SK-N-SH (cell line): ENCODE results near the gene FAP. TPM values are rescaled to one million over a fixed set of nuclear protein-coding genes. Genes with fewer than 3 reads are reported as not detected.

ENCODE experiments used
- CTCF ChIA-PET: fragments of 300-600, 350-600 bp; formaldehyde crosslinking; extraction: SDS; loops from one replicate; lab custom pipeline; 2021; lab: Yijun Ruan, JAX
- POLR2A ChIA-PET: fragments of 350-600 bp; sonication (Branson Sonifier 250); formaldehyde crosslinking; extraction: SDS; loops from one replicate; lab custom pipeline; 2020; ENCODE audit warnings: antibody characterized with exemption, inconsistent platforms; lab: Yijun Ruan, JAX
- DNase-seq: peaks from one replicate; pipeline ENCODE4 v3.0.0; 2012
- H2AFZ ChIP-seq: fragments of 200-600 bp; sonication (generic); 2 replicates; pipeline ENCODE4 v1.8.1; 2016; ENCODE audit warnings: antibody characterized with exemption, mild to moderate bottlenecking, low read depth
- H3F3A ChIP-seq: fragments of 200-600 bp; sonication (generic); replicated peaks from 2 replicates; pipeline ENCODE3; 2016; ENCODE audit warnings: antibody characterized with exemption, mild to moderate bottlenecking; ENCODE audit not compliant: insufficient read depth
- H3K27ac ChIP-seq, 2 experiments: fragments of 200-500 bp in 1 of 2; fragments of 200-600 bp in 1 of 2; sonication (Bioruptor generic) in 1 of 2; sonication (generic), shearing (Covaris generic) in 1 of 2; 2 replicates each; pipeline versions ENCODE4 v1.5.1 to v1.6.1; 2014 to 2016; ENCODE audit warnings: low read depth in 2 of 2, inconsistent platforms in 1 of 2, low read length in 1 of 2, mild to moderate bottlenecking in 1 of 2, mixed read lengths in 1 of 2
- H3K27me3 ChIP-seq: fragments of 200-600 bp; sonication (generic), shearing (Covaris generic); 2 replicates; pipeline ENCODE4 v1.6.1; 2016; ENCODE audit warnings: mixed run types; ENCODE audit not compliant: insufficient read depth
- H3K36me3 ChIP-seq, 2 experiments: fragments of 200-500 bp in 1 of 2; fragments of 200-600 bp in 1 of 2; sonication (Bioruptor generic) in 1 of 2; sonication (generic) in 1 of 2; replicated peaks in 1 of 2; 2 replicates each; pipeline versions ENCODE3 to v1.5.1; 2014 to 2016; ENCODE audit warnings: low read length in 1 of 2, mild to moderate bottlenecking in 1 of 2; ENCODE audit not compliant: insufficient read depth in 2 of 2, control insufficient read depth in 1 of 2
- H3K4me1 ChIP-seq, 2 experiments: fragments of 200-500 bp in 1 of 2; fragments of 200-600 bp in 1 of 2; sonication (Bioruptor generic) in 1 of 2; sonication (generic), shearing (Covaris generic) in 1 of 2; 2 replicates each; pipeline versions ENCODE4 v1.5.1 to v1.6.1; 2014 to 2016; ENCODE audit warnings: low read depth in 1 of 2, low read length in 1 of 2, mixed run types in 1 of 2; ENCODE audit not compliant: insufficient read depth in 2 of 2, control insufficient read depth in 1 of 2
- H3K4me2 ChIP-seq: fragments of 200-600 bp; sonication (generic), shearing (Covaris generic); 2 replicates; pipeline ENCODE4 v1.6.1; 2017; ENCODE audit warnings: mixed run types
- H3K4me3 ChIP-seq, 2 experiments: fragments of 200-500 bp in 1 of 2; fragments of 200-600 bp in 1 of 2; sonication (Bioruptor generic) in 1 of 2; sonication (generic), shearing (Covaris generic) in 1 of 2; 2 replicates each; pipeline versions ENCODE4 v1.5.1 to v1.8.1; 2014 to 2016; ENCODE audit warnings: low read depth in 2 of 2, inconsistent platforms in 1 of 2, low read length in 1 of 2, mild to moderate bottlenecking in 1 of 2, mixed read lengths in 1 of 2, moderate library complexity in 1 of 2
- H3K79me2 ChIP-seq: fragments of 200-600 bp; sonication (generic); 2 replicates; pipeline ENCODE4 v1.8.1; 2017; ENCODE audit warnings: mild to moderate bottlenecking; ENCODE audit not compliant: insufficient read depth
- H3K9ac ChIP-seq: fragments of 200-600 bp; sonication (generic); 2 replicates; pipeline ENCODE4 v1.6.1; 2017; ENCODE audit warnings: mixed run types
- H3K9me2 ChIP-seq: fragments of 200-600 bp; sonication (generic); 2 replicates; pipeline ENCODE4 v1.6.1; 2017; ENCODE audit warnings: mixed run types
- H3K9me3 ChIP-seq: fragments of 200-600 bp; sonication (generic); 2 replicates; pipeline ENCODE4 v1.6.1; 2017; ENCODE audit warnings: mixed run types, mild to moderate bottlenecking, moderate library complexity
- H4K20me1 ChIP-seq: fragments of 200-600 bp; sonication (generic); 2 replicates; pipeline ENCODE4 v1.6.1; 2017; ENCODE audit warnings: mild to moderate bottlenecking, mixed run types; ENCODE audit not compliant: insufficient read depth
- CHD2 ChIP-seq: fragments of 150-350 bp; IDR thresholded peaks from 2 replicates; pipeline ENCODE4 v1.6.1; 2018; ENCODE audit warnings: low read length; ENCODE audit not compliant: partially characterized antibody
- CTCF ChIP-seq: fragments of 200-600 bp; sonication (generic); IDR thresholded peaks from 2 replicates; pipeline ENCODE4 v1.6.1; 2017; ENCODE audit warnings: antibody characterized with exemption, mild to moderate bottlenecking, moderate library complexity
- ELF1 ChIP-seq: IDR thresholded peaks from 2 replicates; pipeline ENCODE4 v1.4.0; 2012
- FOSL2 ChIP-seq: IDR thresholded peaks from 2 replicates; pipeline ENCODE4 v1.4.0; 2012; ENCODE audit warnings: low read depth, mild to moderate bottlenecking, moderate library complexity, borderline replicate concordance
- FOXJ3 ChIP-seq: sonication (generic); formaldehyde crosslinking; IDR thresholded peaks from 2 replicates; pipeline ENCODE4 v1.5.1; 2020; ENCODE audit warnings: mild to moderate bottlenecking, missing genetic modification reagents
- FOXM1 ChIP-seq: IDR thresholded peaks from 2 replicates; pipeline ENCODE4 v1.4.0; 2012; ENCODE audit warnings: low read depth, mild to moderate bottlenecking
- GABPA ChIP-seq: IDR thresholded peaks from 2 replicates; pipeline ENCODE4 v1.4.0; 2012; ENCODE audit warnings: low read depth, mild to moderate bottlenecking
- GATA2 ChIP-seq: sonication (generic); formaldehyde crosslinking; IDR thresholded peaks from 2 replicates; pipeline ENCODE4 v1.5.0; 2020; ENCODE audit warnings: mild to moderate bottlenecking, missing genetic modification reagents
- MAX ChIP-seq: IDR thresholded peaks from 2 replicates; pipeline ENCODE4 v1.4.0; 2012; ENCODE audit warnings: low read depth
- MEF2A ChIP-seq: IDR thresholded peaks from 2 replicates; pipeline ENCODE4 v1.4.0; 2012; ENCODE audit warnings: low read depth, borderline replicate concordance
- MXI1 ChIP-seq: IDR thresholded peaks from 2 replicates; pipeline ENCODE4 v1.6.1; 2012; ENCODE audit warnings: mild to moderate bottlenecking, low read depth, low read length, improper control_type of control experiment
- POLR2AphosphoS5 ChIP-seq: IDR thresholded peaks from 2 replicates; pipeline ENCODE4 v1.6.1; 2012; ENCODE audit warnings: low read depth, low read length
- RFX5 ChIP-seq: IDR thresholded peaks from 2 replicates; pipeline ENCODE4 v1.6.1; 2012; ENCODE audit warnings: mild to moderate bottlenecking, improper control_type of control experiment, low read length
- SIN3A ChIP-seq: IDR thresholded peaks from 2 replicates; pipeline ENCODE4 v1.6.1; 2012; ENCODE audit warnings: low read depth, mild to moderate bottlenecking, low read length, moderate library complexity, borderline replicate concordance
- TEAD4 ChIP-seq: IDR thresholded peaks from 2 replicates; pipeline ENCODE4 v1.4.0; 2012; ENCODE audit warnings: mild to moderate bottlenecking, borderline replicate concordance; ENCODE audit not compliant: insufficient read depth
- USF1 ChIP-seq: IDR thresholded peaks from 2 replicates; pipeline ENCODE4 v1.4.0; 2012; ENCODE audit warnings: low read depth, borderline replicate concordance
- USF2 ChIP-seq: fragments of 150-350 bp; IDR thresholded peaks from 2 replicates; pipeline ENCODE4 v1.6.1; 2017; ENCODE audit warnings: antibody characterized with exemption, low read length, low read depth, borderline replicate concordance
- YY1 ChIP-seq: IDR thresholded peaks from 2 replicates; pipeline ENCODE4 v1.4.0; 2012; ENCODE audit warnings: low read depth, mild to moderate bottlenecking
- WGBS: methylation state at CpG from one replicate; pipeline ENCODE4 v1.1.6; 2017; ENCODE audit warnings: low lambda C conversion rate; 5-methylcytosine and 5-hydroxymethylcytosine counted together
- polyA plus RNA-seq, 3 experiments: library from polyadenylated mRNA; depleted of rRNA; stranded (reverse); fragments of >200 nt; gene quantifications; 2 replicates each; pipeline ENCODE4 v1.2.3, GENCODE V29; 2012

FAP gene
- polyA plus RNA-seq, 1 of the 3 experiments (the other 2 are of a cell fraction), result 36.9 TPM

GRCh38 chr2:162127422-162127821, 115.8 kb downstream of the FAP start:
- Histone ChIP-seq H3F3A (no peaks in the 10 kb centered on the region), H3K4me1 (no peaks in the 10 kb centered on the region), H3K27me3 (no peaks in the 10 kb centered on the region), H4K20me1 (no peaks in the 10 kb centered on the region), H3K36me3 (no peaks in the 10 kb centered on the region), H2AFZ (no peak overlapping the region), H3K4me2 (no peak overlapping the region), H3K79me2 (no peaks in the 10 kb centered on the region), H3K4me3 (no peak overlapping the region), H3K9ac (no peak overlapping the region), H3K9me3 (peaks cover 7% of the 10 kb centered on the region; the same call in 1 of the 2 replicates), H3K9me2 (no peaks in the 10 kb centered on the region)
- ChIA-PET CTCF (interaction anchor here (0.8 to 3.9 kb wide), 4 partner anchors 120 to 541 kb away, joined by 3 to 26 read pairs (median 3); no protein-coding TSS in a partner anchor), POLR2A (no interaction called here)
- no peak for DNase-seq
- 72% methylated on average over 2 of the region's 2 CpGs for WGBS
- no peak for TF ChIP-seq POLR2AphosphoS5
- TF ChIP-seq YY1, result no peak
- no peak for TF ChIP-seq GATA2 (CRISPR knock-in tag)
- TF ChIP-seq, all 33 proteins: peak for 0
- no peak overlapping the region for H3K27ac ChIP-seq

GRCh38 chr2:162126527-162126926, 116.7 kb downstream of the FAP start:
- DNase-seq, result no peak
- 67% methylated on average over 2 of the region's 2 CpGs for WGBS
- CTCF ChIA-PET, result interaction anchor here (0.9 to 3.9 kb wide), 4 partner anchors 18 to 540 kb away, joined by 3 to 26 read pairs (median 5); no protein-coding TSS in a partner anchor

More at GRCh38 chr2:162126527-162126926, 116.7 kb downstream of the FAP start:
- H2AFZ ChIP-seq, result no peak overlapping the region
- H3K36me3 ChIP-seq, result no peaks in the 10 kb centered on the region
- H3K4me2 ChIP-seq, result no peak overlapping the region
- no peaks in the 10 kb centered on the region for H3K27me3 ChIP-seq
- H3K79me2 ChIP-seq, result no peaks in the 10 kb centered on the region
- H3K4me3 ChIP-seq, result no peak overlapping the region
- no peak overlapping the region for H3K27ac ChIP-seq
- peaks cover 7% of the 10 kb centered on the region; the same call in 1 of the 2 replicates for H3K9me3 ChIP-seq
- H3F3A ChIP-seq, result no peaks in the 10 kb centered on the region
- H3K4me1 ChIP-seq, result no peaks in the 10 kb centered on the region
- H3K9me2 ChIP-seq, result no peaks in the 10 kb centered on the region
- POLR2A ChIA-PET, result no interaction called here
- no peak overlapping the region for H3K9ac ChIP-seq
- no peaks in the 10 kb centered on the region for H4K20me1 ChIP-seq
- TF ChIP-seq MAX (no peak), FOXM1 (no peak), MEF2A (no peak), GABPA (no peak), FOXJ3 (CRISPR knock-in tag) (no peak), TEAD4 (no peak), SIN3A (no peak), MXI1 (no peak), CTCF (no peak), USF1 (no peak), USF2 (no peak), RFX5 (no peak), CHD2 (no peak), FOSL2 (no peak), ELF1 (no peak)
